GM23248 (cell line): ENCODE measurements around the gene TTC21A. TPM values are rescaled to one million over a fixed set of nuclear protein-coding genes. Genes with fewer than 3 reads are reported as not detected.
"Not testable (repeated sequence)": the region's sequence is repeated elsewhere in the genome, so short reads cannot be mapped to it uniquely, and the experiment has no call there.

ENCODE experiments used
- DNase-seq: peaks from one replicate; pipeline ENCODE4 v3.0.0-alpha.2; 2015
- H2AFZ ChIP-seq: fragments of 200-600 bp; sonication (generic); 2 replicates; pipeline ENCODE4 v1.6.1; 2016; ENCODE audit warnings: antibody characterized with exemption
- H3F3A ChIP-seq: fragments of 200-600 bp; sonication (generic); 2 replicates; pipeline ENCODE4 v1.6.1; 2016; ENCODE audit warnings: mild to moderate bottlenecking, antibody characterized with exemption, mixed run types; ENCODE audit not compliant: insufficient read depth
- H3K27ac ChIP-seq: fragments of 200-600 bp; sonication (generic); 2 replicates; pipeline ENCODE4 v1.5.1; 2016; ENCODE audit warnings: mild to moderate bottlenecking
- H3K27me3 ChIP-seq: fragments of 200-600 bp; sonication (generic); replicated peaks from 2 replicates; pipeline ENCODE4 v1.6.1; 2016; ENCODE audit warnings: mild to moderate bottlenecking; ENCODE audit not compliant: insufficient read depth
- H3K36me3 ChIP-seq: fragments of 200-600 bp; sonication (generic); 2 replicates; pipeline ENCODE4 v1.6.1; 2016; ENCODE audit warnings: low read depth, mild to moderate bottlenecking
- H3K4me1 ChIP-seq: fragments of 200-600 bp; sonication (generic); 2 replicates; pipeline ENCODE4 v1.6.1; 2016; ENCODE audit warnings: mild to moderate bottlenecking; ENCODE audit not compliant: insufficient read depth
- H3K4me2 ChIP-seq: fragments of 200-600 bp; sonication (generic); one replicate; pipeline ENCODE4 v1.6.1; 2016; ENCODE audit warnings: mild to moderate bottlenecking; ENCODE audit not compliant: unreplicated experiment
- H3K4me3 ChIP-seq: fragments of 200-600 bp; sonication (generic); 2 replicates; pipeline ENCODE4 v1.5.1; 2016; ENCODE audit warnings: mild to moderate bottlenecking
- H3K79me2 ChIP-seq: fragments of 200-600 bp; sonication (generic); 2 replicates; pipeline ENCODE4 v1.6.1; 2016; ENCODE audit warnings: mild to moderate bottlenecking; ENCODE audit not compliant: insufficient read depth
- H3K9ac ChIP-seq: fragments of 200-600 bp; sonication (generic); 2 replicates; pipeline ENCODE4 v1.6.1; 2016; ENCODE audit warnings: mild to moderate bottlenecking
- H3K9me2 ChIP-seq: fragments of 200-600 bp; sonication (generic); 2 replicates; pipeline ENCODE4 v1.6.1; 2016; ENCODE audit warnings: mixed run types, mild to moderate bottlenecking, moderate library complexity; ENCODE audit not compliant: insufficient read depth
- H3K9me3 ChIP-seq: fragments of 200-600 bp; sonication (generic); one replicate; pipeline ENCODE4 v1.6.1; 2017; ENCODE audit warnings: low read depth
- H4K20me1 ChIP-seq: fragments of 200-600 bp; sonication (generic); 2 replicates; pipeline ENCODE4 v1.6.0; 2016; ENCODE audit not compliant: insufficient read depth
- EZH2 ChIP-seq: fragments of 200-600 bp; sonication (generic); IDR thresholded peaks from 2 replicates; pipeline ENCODE4 v1.6.1; 2018; ENCODE audit warnings: antibody characterized with exemption, mild to moderate bottlenecking; ENCODE audit not compliant: insufficient read depth, poor library complexity, severe bottlenecking
- EZH2phosphoT487 ChIP-seq: fragments of 200-600 bp; sonication (generic); IDR thresholded peaks from 2 replicates; pipeline ENCODE4 v1.6.1; 2018; ENCODE audit warnings: antibody characterized with exemption, moderate library complexity, mild to moderate bottlenecking, low read depth; ENCODE audit not compliant: insufficient read depth
- WGBS, 2 experiments: methylation state at CpG; one replicate each; pipeline ENCODE4 v1.1.6; 2015 to 2017; ENCODE audit warnings: low lambda C conversion rate in 2 of 2, low coverage in 1 of 2; ENCODE audit errors: missing lambda C conversion rate in 2 of 2; 5-methylcytosine and 5-hydroxymethylcytosine counted together
- in situ Hi-C: fragments of 300-500 bp; cut with MboI; formaldehyde crosslinking; loops from 2 replicates; pipeline ENCODE4 v1.15.0; 2020
- polyA plus RNA-seq: library from polyadenylated mRNA; unstranded; fragments of >200 nt; fragmentation: Nextera tagmentation; extraction: Ambion mirVana; gene quantifications from 2 replicates; pipeline ENCODE4 v1.2.1, GENCODE V29; 2016
- total RNA-seq: library from RNA; depleted of rRNA; stranded (reverse); fragments of >200 nt; shearing (Covaris generic); gene quantifications from 2 replicates; pipeline ENCODE4 v1.2.3, GENCODE V29; 2014

TTC21A gene
- total and polyA plus RNA-seq, 2 experiments from 2014 or later = 0.76 to 1.2 TPM

- WGBS, 2 experiments = 92 to 93% methylated on average over 4 of the region's 4 CpGs
- Histone ChIP-seq H3K27me3 (no peaks in the 10 kb centered on the region), H3F3A (peaks cover 25% of the 10 kb centered on the region), H3K4me3 (no peak overlapping the region), H3K9me3 (no peaks in the 10 kb centered on the region), H3K27ac (no peak overlapping the region), H3K9ac (no peak overlapping the region), H3K4me2 (no peak overlapping the region), H3K36me3 (no peaks in the 10 kb centered on the region), H2AFZ (no peak overlapping the region), H4K20me1 (no peaks in the 10 kb centered on the region), H3K79me2 (no peaks in the 10 kb centered on the region), H3K4me1 (peaks cover 27% of the 10 kb centered on the region), H3K9me2 (no peaks in the 10 kb centered on the region)
- no peak for TF ChIP-seq EZH2
- no peak for TF ChIP-seq EZH2phosphoT487
- in situ Hi-C loops = no loop called here
- no peak for DNase-seq
These were observed 63.0 kb downstream of the TTC21A start for GRCh38 chr3:39170461-39170860.

- H3K9me3 ChIP-seq, H3K79me2 ChIP-seq, H3K4me2 ChIP-seq, in situ Hi-C loops, H3K27me3 ChIP-seq, H3K27ac ChIP-seq, H2AFZ ChIP-seq, H3K9me2 ChIP-seq, H3K4me3 ChIP-seq, H3K36me3 ChIP-seq, H4K20me1 ChIP-seq, DNase-seq, H3K9ac ChIP-seq: not testable (repeated sequence)
- H3K4me1 ChIP-seq = peaks cover 23% of the 10 kb centered on the region
- H3F3A ChIP-seq = peaks cover 21% of the 10 kb centered on the region
- WGBS, 2 experiments = 88 to 90% methylated on average over 5 to 6 of the region's 6 CpGs
These were observed 63.4 kb downstream of the TTC21A start for GRCh38 chr3:39170877-39171276.

GRCh38 chr3:39171860-39172259, 64.4 kb downstream of the TTC21A start:
- Histone ChIP-seq H3K27ac (no peak overlapping the region), H3K4me1 (peaks cover 15% of the 10 kb centered on the region), H3K4me2 (no peak overlapping the region), H3F3A (peaks cover 12% of the 10 kb centered on the region), H3K27me3 (no peaks in the 10 kb centered on the region), H3K79me2 (no peaks in the 10 kb centered on the region), H3K9me2 (no peaks in the 10 kb centered on the region), H4K20me1 (no peaks in the 10 kb centered on the region), H3K9me3 (no peaks in the 10 kb centered on the region), H3K36me3 (no peaks in the 10 kb centered on the region), H3K4me3 (no peak overlapping the region), H3K9ac (no peak overlapping the region), H2AFZ (no peak overlapping the region)
- no peak for TF ChIP-seq EZH2phosphoT487
- in situ Hi-C loops = no loop called here
- no peak for DNase-seq
- WGBS, 2 experiments = 87 to 91% methylated on average over 2 of the region's 2 CpGs

- H3K9me3 ChIP-seq = no peaks in the 10 kb centered on the region
- no peaks in the 10 kb centered on the region for H3K36me3 ChIP-seq
- no peaks in the 10 kb centered on the region for H3K9me2 ChIP-seq
- WGBS, 2 experiments = 73 to 75% methylated on average over 2 of the region's 2 CpGs
- TF ChIP-seq EZH2phosphoT487 = no peak
- no peak for TF ChIP-seq EZH2
- H3K9ac ChIP-seq = no peak overlapping the region
- no peaks in the 10 kb centered on the region for H3K27me3 ChIP-seq
- H2AFZ ChIP-seq = no peak overlapping the region
- H4K20me1 ChIP-seq = no peaks in the 10 kb centered on the region
- no peak overlapping the region for H3K4me2 ChIP-seq
- in situ Hi-C loops = no loop called here
- H3F3A ChIP-seq = peaks cover 11% of the 10 kb centered on the region; the same call in 1 of the 2 replicates
- H3K27ac ChIP-seq = no peak overlapping the region
- DNase-seq = no peak
- H3K79me2 ChIP-seq = no peaks in the 10 kb centered on the region
- no peak overlapping the region for H3K4me3 ChIP-seq
- H3K4me1 ChIP-seq = peaks cover 12% of the 10 kb centered on the region
These were observed 66.0 kb downstream of the TTC21A start for GRCh38 chr3:39173318-39174125.
